ENCODE results near the gene RFNG.

Gene RFNG

GRCh38 chr17:82058230-82058854, 6.7 kb upstream of the RFNG start:
- no peak for DNase-seq (ENCODE audit: low spot score)

DNA sequence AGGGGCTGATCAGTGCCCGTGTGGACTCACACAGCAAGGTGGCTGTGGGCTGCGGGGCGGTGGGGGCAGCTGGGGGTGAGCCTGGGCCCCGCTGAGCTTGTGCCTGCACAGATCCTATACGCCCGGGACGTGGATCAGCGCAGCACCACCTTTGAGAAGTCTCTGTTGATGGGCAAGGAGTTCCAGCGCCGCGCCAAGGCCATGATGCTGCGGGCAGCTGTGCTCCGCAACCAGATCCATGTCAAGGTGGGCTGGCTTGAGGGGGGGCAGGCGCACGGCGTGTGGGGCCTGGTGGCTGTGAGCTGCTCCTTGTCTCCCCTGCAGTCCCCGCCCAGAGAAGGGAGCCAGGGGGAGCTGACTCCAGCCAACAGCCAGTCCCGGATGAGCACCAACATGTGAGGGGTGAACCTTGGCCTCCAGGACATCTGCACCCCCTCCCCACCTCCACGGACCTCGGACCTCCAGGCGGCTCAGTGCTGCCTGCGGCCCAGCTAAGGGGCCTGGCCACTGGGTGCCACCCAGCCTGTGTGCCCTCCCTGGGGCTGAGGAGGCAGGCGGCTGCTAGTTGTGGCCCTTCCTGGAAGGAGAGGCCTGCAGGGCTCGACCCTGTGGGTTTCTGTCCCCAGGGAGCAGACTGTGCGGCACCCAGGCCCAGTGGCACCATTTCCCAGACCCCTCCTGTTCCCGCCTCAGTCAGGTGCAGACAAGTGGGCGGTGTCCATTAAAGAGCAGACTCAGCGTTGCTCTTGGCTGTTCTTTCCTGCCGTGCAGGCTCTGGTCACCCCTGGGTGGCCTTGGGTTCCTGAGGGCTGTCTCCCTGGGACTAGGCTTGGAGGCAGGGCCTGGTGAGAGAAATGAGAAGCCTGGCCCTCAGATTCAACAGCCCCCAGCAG, 5.4 kb upstream of the RFNG start:
- no peak for DNase-seq (ENCODE audit: low spot score)

DNA sequence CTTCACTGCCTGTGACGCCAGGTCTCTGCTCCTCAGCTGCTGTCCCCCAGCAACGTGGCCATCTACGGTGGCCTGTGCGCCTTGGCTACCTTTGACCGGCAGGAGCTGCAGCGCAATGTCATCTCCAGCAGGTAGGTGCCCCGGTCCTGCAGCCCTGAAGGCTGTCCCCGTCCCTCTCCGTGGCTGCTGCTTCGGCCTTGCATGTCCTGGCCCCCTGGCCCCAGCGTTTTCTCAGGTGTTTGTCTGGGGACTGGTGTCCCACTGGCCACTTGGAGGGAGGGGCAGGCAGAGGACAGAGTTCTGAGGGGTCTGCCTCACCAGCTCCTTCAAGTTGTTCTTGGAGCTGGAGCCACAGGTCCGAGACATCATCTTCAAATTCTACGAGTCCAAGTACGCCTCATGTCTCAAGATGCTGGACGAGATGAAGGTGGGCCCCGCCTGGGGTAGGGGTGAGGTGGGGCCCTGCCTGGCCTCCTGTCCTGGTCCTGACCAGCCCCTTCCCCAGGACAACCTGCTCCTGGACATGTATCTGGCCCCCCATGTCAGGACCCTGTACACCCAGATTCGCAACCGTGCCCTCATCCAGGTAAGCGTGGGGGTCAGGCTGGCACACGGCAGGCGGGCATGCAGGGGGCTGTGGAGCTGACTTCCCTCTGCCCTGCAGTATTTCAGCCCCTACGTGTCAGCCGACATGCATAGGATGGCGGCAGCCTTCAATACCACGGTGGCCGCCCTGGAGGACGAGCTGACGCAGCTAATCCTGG, 4.5 kb upstream of the RFNG start:
- no peak for DNase-seq (ENCODE audit: low spot score)

DNA sequence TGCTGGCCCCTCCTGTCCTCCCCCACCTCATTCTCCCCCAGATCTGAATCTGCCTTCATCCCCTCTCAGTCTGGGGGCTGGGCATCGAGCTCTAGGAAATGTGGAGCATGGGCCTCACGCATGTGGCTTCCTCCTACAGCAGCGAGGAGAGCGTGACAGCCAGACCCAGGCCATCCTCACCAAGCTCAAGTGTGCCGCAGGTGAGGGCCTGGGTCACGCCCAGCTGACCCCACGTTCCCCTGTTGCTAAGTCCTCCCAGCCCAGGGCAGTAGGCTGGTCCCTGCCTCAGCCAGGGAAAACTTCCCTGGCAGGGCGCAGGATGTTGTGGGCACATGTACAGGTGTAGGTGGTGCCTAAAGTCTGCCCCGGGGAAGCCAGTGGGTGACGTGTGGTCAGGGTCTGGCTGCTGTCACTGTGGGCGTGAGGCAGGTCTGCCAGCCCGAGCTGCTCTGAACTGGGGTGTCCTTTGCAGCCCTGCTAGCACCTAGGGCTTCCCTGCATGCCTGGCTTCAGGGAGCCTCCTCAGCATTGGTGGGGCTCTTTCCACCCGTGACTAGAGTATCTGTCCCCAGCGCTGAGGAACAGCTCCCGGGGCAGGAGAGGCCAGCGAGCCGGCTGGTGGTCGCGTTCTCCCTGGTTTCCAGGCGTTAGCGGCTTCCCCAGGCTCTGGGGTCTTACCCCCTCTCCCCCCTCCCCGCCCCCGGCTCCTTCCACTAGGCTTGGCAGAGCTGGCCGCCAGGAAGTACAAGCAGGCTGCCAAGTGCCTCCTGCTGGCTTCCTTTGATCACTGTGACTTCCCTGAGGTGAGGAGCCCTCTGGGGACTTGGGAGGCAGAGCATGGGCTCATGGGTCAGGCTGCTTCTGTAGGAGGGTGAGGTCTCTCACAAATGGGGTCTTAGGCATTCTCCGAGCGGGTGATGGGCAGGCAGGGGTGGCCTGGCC, 3.7 kb upstream of the RFNG start:
- DNase-seq (ENCODE audit: low spot score) = no peak

- no peak for DNase-seq (ENCODE audit: low spot score)
Measured at GRCh38 chr17:82054351-82055022, 2.9 kb upstream of the RFNG start.

GRCh38 chr17:82053556-82054263, 2.1 kb upstream of the RFNG start:
- DNase-seq (ENCODE audit: low spot score) = no peak

DNA sequence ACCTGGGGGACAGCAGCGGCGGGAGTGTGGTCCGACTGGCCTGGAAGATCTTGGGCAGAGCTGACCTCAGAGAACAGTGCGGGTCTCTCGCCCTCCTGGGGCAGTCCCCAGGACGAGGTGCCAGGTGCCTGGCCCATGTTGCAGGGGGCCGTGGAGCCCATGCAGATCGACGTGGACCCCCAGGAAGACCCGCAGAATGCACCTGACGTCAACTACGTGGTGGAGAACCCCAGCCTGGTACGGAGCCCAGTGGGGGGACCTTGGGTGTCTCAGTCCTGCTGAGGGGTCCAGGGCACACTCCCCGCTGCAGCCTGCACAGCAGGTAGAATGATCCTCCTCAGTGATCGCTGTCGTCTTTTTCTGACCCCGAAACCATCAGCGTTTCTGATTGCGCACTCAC, 1.5 kb upstream of the RFNG start:
- no peak for DNase-seq (ENCODE audit: low spot score)

GRCh38 chr17:82052638-82053059, 1.0 kb upstream of the RFNG start:
- DNase-seq (ENCODE audit: low spot score) = no peak

DNA sequence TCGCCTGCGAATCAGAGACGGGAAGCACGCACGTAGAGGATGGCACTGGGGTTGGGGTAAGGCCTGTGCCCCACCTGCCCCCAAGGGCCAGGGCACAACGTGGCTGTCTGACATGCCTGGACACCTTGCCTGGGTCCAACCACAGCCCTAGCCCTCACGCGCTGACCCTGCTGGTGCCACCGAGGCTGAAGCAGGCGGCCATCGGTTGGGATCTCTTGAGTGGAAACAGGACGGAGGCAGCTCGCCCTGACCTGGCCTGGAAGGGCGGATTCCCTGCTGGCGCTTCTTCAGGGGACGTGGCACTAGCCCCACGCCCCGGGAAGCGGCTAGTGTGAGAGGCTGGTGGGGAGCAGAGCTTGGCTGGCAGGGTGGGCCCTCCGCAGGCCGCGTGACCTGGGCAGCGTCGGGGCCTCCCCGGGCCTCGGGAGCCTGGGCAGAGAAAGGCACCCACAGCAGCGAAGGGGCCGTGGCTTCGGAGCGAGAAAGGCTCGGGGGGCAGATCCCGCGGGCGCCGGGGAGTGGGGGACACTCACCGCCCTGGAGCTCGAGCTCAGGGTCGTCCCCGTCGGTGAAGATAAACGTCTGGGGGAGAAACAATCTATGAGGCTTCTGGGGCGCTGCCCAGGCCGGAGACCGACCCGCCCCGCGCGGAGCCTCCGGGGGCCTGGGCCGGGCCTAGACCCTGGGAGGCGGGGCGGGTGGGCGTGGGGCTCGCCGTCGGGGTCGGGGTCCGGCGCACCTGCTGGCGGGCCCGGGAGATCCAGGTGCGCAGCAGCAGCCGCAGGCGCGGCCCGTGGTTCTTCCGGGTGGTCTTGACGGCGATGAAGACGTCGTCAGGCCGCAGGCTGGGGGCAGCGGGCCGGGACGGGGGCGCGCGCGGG, 610 bp downstream of the RFNG start:
- no peak for DNase-seq (ENCODE audit: low spot score)

- no peak for DNase-seq (ENCODE audit: low spot score)
Measured at GRCh38 chr17:82050152-82050760, 1.4 kb downstream of the RFNG start.

DNA sequence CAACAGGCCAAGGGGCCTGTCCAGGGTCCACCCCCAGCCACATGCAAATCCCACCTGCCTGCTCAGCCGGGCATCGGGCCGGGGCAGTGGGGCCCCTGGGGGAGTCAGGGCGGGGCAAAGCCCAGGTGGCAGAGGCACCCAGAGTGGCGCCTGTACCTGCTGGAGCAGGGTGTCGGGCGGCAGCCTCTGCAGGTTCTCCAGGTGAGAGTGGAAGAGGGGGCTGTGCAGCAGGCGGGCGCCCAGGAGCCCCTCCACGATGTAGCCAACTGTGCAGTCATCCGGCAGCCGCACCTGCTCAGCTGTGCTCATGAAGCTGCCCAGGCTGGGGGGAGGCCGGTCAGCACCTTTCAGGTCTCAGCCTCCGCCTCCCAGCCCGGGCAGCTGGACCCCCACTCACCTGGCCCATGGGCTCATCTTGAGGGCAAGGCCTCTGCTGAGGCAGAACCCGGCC, 2.1 kb downstream of the RFNG start:
- DNase-seq (ENCODE audit: low spot score) = no peak

DNA sequence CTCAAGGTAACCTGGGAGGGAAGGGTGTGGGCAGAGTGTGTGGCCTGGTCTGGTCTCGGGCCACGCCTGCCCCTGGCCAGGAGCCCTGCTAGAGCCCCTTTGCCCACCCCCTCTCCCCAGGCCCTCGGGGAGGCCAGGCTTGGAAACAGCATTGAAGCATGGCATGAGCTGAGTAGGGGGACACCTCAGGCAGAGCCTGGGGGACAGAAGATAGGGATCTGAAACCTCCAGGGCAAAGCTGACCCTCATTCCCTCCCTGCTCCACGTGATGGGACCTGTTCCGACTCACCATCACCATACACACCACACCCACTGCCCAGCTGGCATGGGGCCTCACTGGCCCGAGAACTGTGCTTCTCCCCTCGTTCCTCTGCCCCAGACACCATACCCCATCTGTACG, 2.5 kb downstream of the RFNG start:
- DNase-seq (ENCODE audit: low spot score) = no peak

- DNase-seq (ENCODE audit: low spot score) = no peak
Measured at GRCh38 chr17:82048571-82048971, 3.0 kb downstream of the RFNG start.

DNA sequence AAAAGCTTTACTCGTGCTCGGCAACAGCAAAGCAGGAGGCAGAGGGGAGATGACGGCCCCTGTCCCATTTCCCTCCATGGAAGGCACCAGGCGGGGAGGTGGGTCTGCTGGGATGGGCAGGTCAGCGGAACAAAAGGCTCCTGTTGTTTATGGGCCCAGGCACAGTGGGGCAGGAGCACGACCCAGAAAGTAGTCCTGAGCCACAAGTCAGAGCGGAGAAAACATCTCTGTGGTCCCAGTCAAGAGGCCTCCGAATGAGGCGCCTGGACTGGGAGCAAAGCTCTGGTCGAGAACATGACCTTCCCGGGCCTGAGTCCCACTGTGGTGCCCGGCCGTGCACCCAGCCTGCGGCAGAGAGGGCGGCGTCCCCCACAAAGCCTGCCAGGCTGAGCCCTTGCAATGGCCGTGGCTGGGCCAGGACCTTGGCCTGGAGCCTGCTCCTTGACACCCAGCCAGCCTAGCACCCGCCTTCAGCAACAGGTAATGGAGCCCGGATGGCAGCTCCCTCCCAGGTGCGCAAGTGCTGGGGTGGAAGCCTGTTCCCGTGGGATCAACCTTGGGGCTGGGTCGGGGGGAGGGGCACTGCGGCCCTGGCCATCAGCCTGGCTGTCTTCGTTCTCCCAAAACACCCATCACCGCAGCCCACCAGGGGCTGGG, 3.6 kb downstream of the RFNG start:
- no peak for DNase-seq (ENCODE audit: low spot score)

GRCh38 chr17:82047379-82047778, 4.2 kb downstream of the RFNG start:
- no peak for DNase-seq (ENCODE audit: low spot score)

- DNase-seq (ENCODE audit: low spot score) = no peak
Measured at GRCh38 chr17:82046903-82047302, 4.7 kb downstream of the RFNG start.

DNA sequence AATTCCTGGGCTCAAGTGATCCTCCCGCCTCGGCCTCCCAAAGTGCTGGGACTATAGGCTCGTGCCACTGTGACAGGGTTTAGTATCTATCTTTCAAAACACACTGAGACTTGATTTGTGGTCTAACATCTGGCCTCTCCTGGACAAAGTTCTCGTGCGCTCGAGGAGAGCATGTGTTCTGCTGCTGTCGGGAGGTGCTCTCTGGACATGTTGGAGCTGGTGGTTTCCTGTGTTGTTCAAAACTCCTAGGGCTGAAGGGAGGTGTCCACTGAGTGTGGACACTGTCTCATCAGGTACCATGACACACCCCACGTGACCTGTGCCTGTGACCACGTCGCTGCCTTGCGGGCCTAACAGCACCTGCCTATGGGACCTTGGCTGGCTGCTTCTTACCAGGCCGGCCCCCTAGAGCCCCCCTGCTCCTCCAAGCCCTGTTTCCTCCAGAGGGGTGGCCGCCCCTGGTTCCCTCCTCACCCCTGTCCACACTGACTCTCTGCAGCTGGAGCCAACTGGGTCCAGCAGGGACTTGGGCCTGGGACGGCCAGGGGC, 5.6 kb downstream of the RFNG start:
- no peak for DNase-seq (ENCODE audit: low spot score)

- DNase-seq (ENCODE audit: low spot score) = no peak
Measured at GRCh38 chr17:82043507-82043906, 8.1 kb downstream of the RFNG start.
